ENCODE measurements around the gene KDM4C.

GRCh38 chr9:7206221-7206758 is 448.5 kb downstream of the KDM4C start:
- TF ChIP-seq, protein P1, sequence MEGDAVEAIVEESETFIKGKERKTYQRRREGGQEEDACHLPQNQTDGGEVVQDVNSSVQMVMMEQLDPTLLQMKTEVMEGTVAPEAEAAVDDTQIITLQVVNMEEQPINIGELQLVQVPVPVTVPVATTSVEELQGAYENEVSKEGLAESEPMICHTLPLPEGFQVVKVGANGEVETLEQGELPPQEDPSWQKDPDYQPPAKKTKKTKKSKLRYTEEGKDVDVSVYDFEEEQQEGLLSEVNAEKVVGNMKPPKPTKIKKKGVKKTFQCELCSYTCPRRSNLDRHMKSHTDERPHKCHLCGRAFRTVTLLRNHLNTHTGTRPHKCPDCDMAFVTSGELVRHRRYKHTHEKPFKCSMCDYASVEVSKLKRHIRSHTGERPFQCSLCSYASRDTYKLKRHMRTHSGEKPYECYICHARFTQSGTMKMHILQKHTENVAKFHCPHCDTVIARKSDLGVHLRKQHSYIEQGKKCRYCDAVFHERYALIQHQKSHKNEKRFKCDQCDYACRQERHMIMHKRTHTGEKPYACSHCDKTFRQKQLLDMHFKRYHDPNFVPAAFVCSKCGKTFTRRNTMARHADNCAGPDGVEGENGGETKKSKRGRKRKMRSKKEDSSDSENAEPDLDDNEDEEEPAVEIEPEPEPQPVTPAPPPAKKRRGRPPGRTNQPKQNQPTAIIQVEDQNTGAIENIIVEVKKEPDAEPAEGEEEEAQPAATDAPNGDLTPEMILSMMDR (conservative IDR thresholded peaks at IDR 0.05; ENCODE audit: low read depth, low read length) = no peak
- TF ChIP-seq MXI1 (IDR thresholded peaks at IDR 0.05; ENCODE audit: borderline replicate concordance, low read depth, low read length) = no peak
